PC-9 (cell line): Measurements from ENCODE around the gene EYA4. TPM values are rescaled to one million over a fixed set of nuclear protein-coding genes. Genes with fewer than 3 reads are reported as not detected.

Experiments
- BruUV-seq: library from RNA; stranded (reverse); fragments of 400-500 nt; replicated peaks from 2 replicates; lab custom pipeline; 2021; lab: Mats Ljungman, UMichigan
- CTCF ChIA-PET: fragments of 300-600 bp; sonication (Branson Sonifier 250); formaldehyde crosslinking; loops from one replicate; lab custom pipeline; 2022; ENCODE audit warnings: antibody characterized with exemption; lab: Charles Lee
- POLR2A ChIA-PET: fragments of 300-600 bp; sonication (Branson Sonifier 250); formaldehyde crosslinking; loops from one replicate; lab custom pipeline; 2022; ENCODE audit warnings: antibody characterized with exemption; ENCODE audit not compliant: unreplicated experiment; lab: Charles Lee
- DNase-seq, 2 experiments: peaks; one replicate each; pipeline versions ENCODE4 v3.0.0 to v3.0.0-alpha.2; 2015 to 2022; ENCODE audit warnings: mixed read lengths in 1 of 2
- H2AFZ ChIP-seq: fragments of 200-600 bp; sonication (generic); 2 replicates; pipeline ENCODE4 v1.8.1; 2017; ENCODE audit warnings: antibody characterized with exemption
- H3F3A ChIP-seq: fragments of 200-600 bp; sonication (generic); 2 replicates; pipeline ENCODE4 v1.8.1; 2017; ENCODE audit warnings: antibody characterized with exemption, mild to moderate bottlenecking, low read depth; ENCODE audit not compliant: insufficient read depth
- H3K27ac ChIP-seq: fragments of 200-600 bp; sonication (generic); 2 replicates; pipeline ENCODE4 v1.6.1; 2016; ENCODE audit warnings: mixed run types
- H3K27me3 ChIP-seq: fragments of 200-600 bp; sonication (generic); 2 replicates; pipeline ENCODE4 v1.6.1; 2016; ENCODE audit warnings: low read depth, mixed run types; ENCODE audit not compliant: insufficient read depth
- H3K36me3 ChIP-seq: fragments of 200-600 bp; sonication (generic); 2 replicates; pipeline ENCODE4 v1.6.1; 2016; ENCODE audit warnings: low read depth, mixed run types
- H3K4me1 ChIP-seq: fragments of 200-600 bp; sonication (generic); replicated peaks from 2 replicates; pipeline ENCODE4 v1.6.1; 2016; ENCODE audit warnings: mixed run types; ENCODE audit not compliant: insufficient read depth
- H3K4me2 ChIP-seq: fragments of 200-600 bp; sonication (generic); 2 replicates; pipeline ENCODE4 v1.6.1; 2017; ENCODE audit warnings: mixed run types
- H3K4me3 ChIP-seq: fragments of 200-600 bp; sonication (generic); 2 replicates; pipeline ENCODE4 v1.6.1; 2016; ENCODE audit warnings: mixed run types
- H3K79me2 ChIP-seq: fragments of 200-600 bp; sonication (generic); 2 replicates; pipeline ENCODE4 v1.6.1; 2017; ENCODE audit warnings: low read depth, mixed run types
- H3K9me2 ChIP-seq: fragments of 200-600 bp; sonication (generic); 2 replicates; pipeline ENCODE4 v1.8.1; 2017; ENCODE audit warnings: mild to moderate bottlenecking; ENCODE audit not compliant: insufficient read depth
- H3K9me3 ChIP-seq: fragments of 200-600 bp; sonication (generic); 2 replicates; pipeline ENCODE4 v1.8.1; 2016; ENCODE audit warnings: low read depth; ENCODE audit not compliant: insufficient read depth
- H4K20me1 ChIP-seq: fragments of 200-600 bp; sonication (generic); 2 replicates; pipeline ENCODE4 v1.8.1; 2017; ENCODE audit not compliant: insufficient read depth
- CTCF ChIP-seq: fragments of 200-600 bp; sonication (generic); conservative IDR thresholded peaks from 2 replicates; pipeline ENCODE4 v1.6.1; 2017; ENCODE audit warnings: mixed run types, antibody characterized with exemption, mild to moderate bottlenecking, moderate library complexity
- EZH2 ChIP-seq: fragments of 200-600 bp; sonication (generic); IDR thresholded peaks from 2 replicates; pipeline ENCODE4 v1.8.0; 2017; ENCODE audit warnings: antibody characterized with exemption, low read depth
- intact Hi-C: fragments of 100-400 bp; cut with micrococcal nuclease; formaldehyde crosslinking; loops from one replicate; pipeline ENCODE4 v1.10.0; 2022; ENCODE audit not compliant: unreplicated experiment
- total RNA-seq: library from RNA; stranded (reverse); gene quantifications from 2 replicates; pipeline ENCODE4 v1.2.3, GENCODE V29; 2021

EYA4 gene
- total RNA-seq, 1 experiment from 2014 or later, result 9.8 TPM

- no peaks in the 10 kb centered on the region for H3F3A ChIP-seq
- H3K79me2 ChIP-seq, result no peaks in the 10 kb centered on the region
- CTCF ChIA-PET, result no interaction called here
- H3K9me2 ChIP-seq, result no peaks in the 10 kb centered on the region
- H3K4me1 ChIP-seq, result no peaks in the 10 kb centered on the region; the same call in 1 of the 2 replicates
- H3K9me3 ChIP-seq, result no peaks in the 10 kb centered on the region
- no peak overlapping the region for H2AFZ ChIP-seq
- BruUV-seq, result no TSS peak
- POLR2A ChIA-PET, result interaction anchor here (0.6 to 0.7 kb wide), 2 partner anchors 77 to 275 kb away, joined by 3 to 7 read pairs; no protein-coding TSS in a partner anchor
- H3K4me3 ChIP-seq, result no peak overlapping the region
- DNase-seq, result no peak
- H3K4me2 ChIP-seq, result no peak overlapping the region
- TF ChIP-seq CTCF (no peak), EZH2 (no peak)
- H3K36me3 ChIP-seq, result no peaks in the 10 kb centered on the region
- intact Hi-C loops, result no loop called here
- no peaks in the 10 kb centered on the region for H4K20me1 ChIP-seq
- no peaks in the 10 kb centered on the region for H3K27me3 ChIP-seq
- H3K27ac ChIP-seq, result no peak overlapping the region
Observed at GRCh38 chr6:133463790-133464189, 222.6 kb downstream of the EYA4 start.

DNA sequence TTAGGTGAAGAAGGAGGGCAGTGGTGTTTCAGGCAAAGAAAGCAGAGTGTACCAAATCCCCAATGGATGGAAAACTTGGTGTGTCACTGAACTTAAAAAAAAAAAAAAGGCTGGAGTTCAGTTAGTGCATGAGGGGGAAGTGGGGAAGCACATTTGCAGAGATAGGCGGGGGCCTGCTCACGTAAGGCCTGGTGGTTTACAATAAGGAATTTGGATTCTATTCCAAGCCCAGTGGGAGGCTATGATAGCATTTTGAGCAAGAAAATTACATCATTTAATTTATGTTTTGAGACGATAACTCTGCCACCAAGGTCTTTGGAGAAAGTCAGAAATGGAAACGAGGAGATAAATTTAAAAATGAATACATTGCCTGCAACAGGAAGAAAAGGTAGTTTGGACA lies 225.5 kb downstream of the EYA4 start:
- TF ChIP-seq CTCF (no peak), EZH2 (no peak)
- H3K4me2 ChIP-seq, result no peak overlapping the region
- no peak for DNase-seq
- CTCF ChIA-PET, result no interaction called here
- H3K9me2 ChIP-seq, result no peaks in the 10 kb centered on the region
- no peak overlapping the region for H3K27ac ChIP-seq
- H3K79me2 ChIP-seq, result no peaks in the 10 kb centered on the region
- H2AFZ ChIP-seq, result no peak overlapping the region
- H3K36me3 ChIP-seq, result no peaks in the 10 kb centered on the region
- POLR2A ChIA-PET, result no interaction called here
- no TSS peak for BruUV-seq
- H3F3A ChIP-seq, result no peaks in the 10 kb centered on the region
- intact Hi-C loops, result no loop called here
- no peaks in the 10 kb centered on the region for H3K27me3 ChIP-seq
- H3K9me3 ChIP-seq, result no peaks in the 10 kb centered on the region
- no peak overlapping the region for H3K4me3 ChIP-seq
- H4K20me1 ChIP-seq, result no peaks in the 10 kb centered on the region
- no peaks in the 10 kb centered on the region; the same call in 1 of the 2 replicates for H3K4me1 ChIP-seq

DNA sequence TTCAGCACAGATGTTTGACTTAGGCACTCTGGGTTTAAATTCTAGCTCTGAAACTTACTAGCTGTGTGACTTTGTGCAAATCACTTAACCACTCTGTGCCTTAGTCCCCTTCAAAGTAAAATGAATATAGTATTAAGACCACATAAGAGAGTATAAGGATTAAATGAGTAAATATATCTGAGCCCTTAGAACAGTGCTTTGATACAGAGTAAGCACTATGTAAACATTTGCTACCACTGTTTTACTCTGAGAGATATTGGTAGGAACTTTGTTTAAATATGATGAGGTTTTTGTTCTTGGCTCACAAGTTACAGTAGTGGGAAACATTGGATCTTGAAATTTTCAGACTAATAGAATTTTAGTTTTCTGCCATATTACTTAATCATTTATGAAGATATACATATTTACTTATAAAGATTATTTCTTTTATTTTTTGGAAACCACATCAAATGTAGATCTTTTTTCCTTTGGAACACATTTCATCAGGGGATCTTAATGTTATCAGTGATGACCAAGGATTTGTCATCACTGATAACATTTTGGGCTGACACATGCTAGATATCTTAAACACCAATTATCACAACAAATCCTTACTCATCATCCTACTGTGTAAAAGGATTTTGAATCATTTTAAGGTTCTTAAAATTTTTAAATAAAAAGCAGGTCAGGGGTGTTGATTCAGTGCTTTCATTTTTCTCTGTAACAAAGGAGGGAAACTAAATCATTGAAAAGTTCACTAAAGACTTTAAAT lies 226.2 kb downstream of the EYA4 start:
- no peak for DNase-seq
- no peak overlapping the region for H3K4me3 ChIP-seq
- no peaks in the 10 kb centered on the region for H3K79me2 ChIP-seq
- no peaks in the 10 kb centered on the region for H4K20me1 ChIP-seq
- ChIA-PET POLR2A (no interaction called here), CTCF (no interaction called here)
- H3K4me1 ChIP-seq, result no peaks in the 10 kb centered on the region; the same call in 1 of the 2 replicates
- no peaks in the 10 kb centered on the region for H3K9me2 ChIP-seq
- TF ChIP-seq CTCF (no peak), EZH2 (no peak)
- intact Hi-C loops, result no loop called here
- BruUV-seq, result no TSS peak
- no peaks in the 10 kb centered on the region for H3F3A ChIP-seq
- H3K27me3 ChIP-seq, result no peaks in the 10 kb centered on the region
- no peak overlapping the region for H2AFZ ChIP-seq
- no peaks in the 10 kb centered on the region for H3K9me3 ChIP-seq
- no peaks in the 10 kb centered on the region for H3K36me3 ChIP-seq
- H3K4me2 ChIP-seq, result no peak overlapping the region
- H3K27ac ChIP-seq, result no peak overlapping the region
